Esophagus squamous epithelium (tissue), 4 donors: ENCODE measurements around the gene ZSCAN10.

Source experiments
- POLR2A ChIP-seq, 4 donors: fragments of 450-650 bp; IDR thresholded peaks; one replicate each; pipeline ENCODE4 v1.6.1; 2017; ENCODE audit warnings: antibody characterized with exemption in 4 of 4, mild to moderate bottlenecking in 4 of 4, moderate library complexity in 3 of 4
- TF ChIP-seq, protein P1 (sequence below), 6 experiments: fragments of 450-650 bp in 4 of 6; fragments of 200-600 bp in 2 of 6; sonication (generic) in 2 of 6; IDR thresholded peaks; one replicate each; pipeline ENCODE4 v1.5.1; 2016 to 2019; ENCODE audit warnings: antibody characterized with exemption in 6 of 6, mild to moderate bottlenecking in 4 of 6, moderate library complexity in 4 of 6

DNA sequence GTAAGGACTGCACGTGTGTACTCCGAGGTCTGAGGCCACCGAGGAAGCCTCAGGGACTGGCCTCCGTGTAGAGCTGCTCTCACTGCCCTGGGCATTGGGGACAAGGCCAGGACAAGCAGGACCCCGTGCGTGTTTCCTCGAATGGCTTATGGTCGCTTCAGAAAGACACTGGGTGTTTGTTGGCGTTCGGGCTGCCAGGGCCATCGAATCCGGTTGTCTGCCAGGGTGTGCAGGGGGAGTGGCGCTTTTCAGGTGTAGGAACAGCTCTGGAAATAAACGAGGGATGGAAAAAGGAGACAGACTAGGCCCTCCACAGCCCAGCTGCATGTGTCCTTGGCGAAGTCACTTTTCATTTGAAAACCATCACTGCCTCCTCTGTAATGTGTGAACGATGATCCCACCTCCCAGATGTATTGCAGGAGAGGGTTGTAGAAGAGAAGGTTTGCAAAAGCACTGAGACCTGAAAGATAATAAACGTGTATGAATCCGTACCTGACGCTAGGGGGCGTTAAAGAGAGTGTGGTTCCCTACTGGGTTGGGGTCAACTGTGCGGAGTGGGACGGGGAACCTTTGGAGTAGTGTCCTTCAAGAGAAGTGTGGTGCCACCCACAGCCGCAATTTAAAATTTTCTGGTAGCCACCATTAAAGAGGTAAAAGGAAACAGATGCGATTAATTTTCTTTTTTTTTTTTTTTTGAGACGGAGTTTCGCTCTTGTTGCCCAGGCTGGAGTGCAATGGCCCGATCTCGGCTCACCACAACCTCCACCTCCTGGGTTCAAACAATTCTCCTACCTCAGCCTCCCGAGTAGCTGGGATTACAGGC, 2.1 kb upstream of the ZSCAN10 start:
- TF ChIP-seq, protein P1, sequence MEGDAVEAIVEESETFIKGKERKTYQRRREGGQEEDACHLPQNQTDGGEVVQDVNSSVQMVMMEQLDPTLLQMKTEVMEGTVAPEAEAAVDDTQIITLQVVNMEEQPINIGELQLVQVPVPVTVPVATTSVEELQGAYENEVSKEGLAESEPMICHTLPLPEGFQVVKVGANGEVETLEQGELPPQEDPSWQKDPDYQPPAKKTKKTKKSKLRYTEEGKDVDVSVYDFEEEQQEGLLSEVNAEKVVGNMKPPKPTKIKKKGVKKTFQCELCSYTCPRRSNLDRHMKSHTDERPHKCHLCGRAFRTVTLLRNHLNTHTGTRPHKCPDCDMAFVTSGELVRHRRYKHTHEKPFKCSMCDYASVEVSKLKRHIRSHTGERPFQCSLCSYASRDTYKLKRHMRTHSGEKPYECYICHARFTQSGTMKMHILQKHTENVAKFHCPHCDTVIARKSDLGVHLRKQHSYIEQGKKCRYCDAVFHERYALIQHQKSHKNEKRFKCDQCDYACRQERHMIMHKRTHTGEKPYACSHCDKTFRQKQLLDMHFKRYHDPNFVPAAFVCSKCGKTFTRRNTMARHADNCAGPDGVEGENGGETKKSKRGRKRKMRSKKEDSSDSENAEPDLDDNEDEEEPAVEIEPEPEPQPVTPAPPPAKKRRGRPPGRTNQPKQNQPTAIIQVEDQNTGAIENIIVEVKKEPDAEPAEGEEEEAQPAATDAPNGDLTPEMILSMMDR (IDR thresholded peaks at IDR 0.05), result peak in 4 of 6 experiments; percentile 28 to 47 (median 32)
- no peak for TF ChIP-seq POLR2A (IDR thresholded peaks at IDR 0.05)
